Measurements from ENCODE around the gene LRRC18. TPM values are rescaled to one million over a fixed set of nuclear protein-coding genes. Genes with fewer than 3 reads are reported as not detected.

The LRRC18 gene
- total RNA-seq, 4 donors from 2014 or later = 0.21 TPM; not detected in 3

DNA sequence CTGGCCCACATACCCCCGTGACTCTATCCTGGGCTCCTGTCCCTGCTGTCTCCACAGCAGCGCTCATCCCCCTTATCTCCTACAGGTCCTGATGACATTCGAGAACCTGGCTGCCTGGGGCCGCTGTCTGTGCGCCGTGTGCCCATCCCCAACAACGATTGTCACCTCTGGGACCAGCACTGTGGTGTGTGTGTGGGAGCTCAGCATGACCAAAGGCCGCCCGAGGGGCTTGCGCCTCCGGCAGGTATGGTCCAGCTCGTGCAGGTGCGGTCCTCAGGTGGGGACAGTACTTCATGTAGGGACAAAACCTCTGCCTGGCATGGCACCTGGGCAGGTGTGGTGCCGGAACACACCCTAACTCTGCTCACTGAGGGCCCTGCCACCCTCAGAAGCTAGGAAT is 30.4 kb upstream of the LRRC18 start:
- H3K36me3 ChIP-seq = no peaks in the 10 kb centered on the region
- no peaks in the 10 kb centered on the region for H3K9me3 ChIP-seq
- no peak overlapping the region for H3K27ac ChIP-seq
- TF ChIP-seq, protein P1, sequence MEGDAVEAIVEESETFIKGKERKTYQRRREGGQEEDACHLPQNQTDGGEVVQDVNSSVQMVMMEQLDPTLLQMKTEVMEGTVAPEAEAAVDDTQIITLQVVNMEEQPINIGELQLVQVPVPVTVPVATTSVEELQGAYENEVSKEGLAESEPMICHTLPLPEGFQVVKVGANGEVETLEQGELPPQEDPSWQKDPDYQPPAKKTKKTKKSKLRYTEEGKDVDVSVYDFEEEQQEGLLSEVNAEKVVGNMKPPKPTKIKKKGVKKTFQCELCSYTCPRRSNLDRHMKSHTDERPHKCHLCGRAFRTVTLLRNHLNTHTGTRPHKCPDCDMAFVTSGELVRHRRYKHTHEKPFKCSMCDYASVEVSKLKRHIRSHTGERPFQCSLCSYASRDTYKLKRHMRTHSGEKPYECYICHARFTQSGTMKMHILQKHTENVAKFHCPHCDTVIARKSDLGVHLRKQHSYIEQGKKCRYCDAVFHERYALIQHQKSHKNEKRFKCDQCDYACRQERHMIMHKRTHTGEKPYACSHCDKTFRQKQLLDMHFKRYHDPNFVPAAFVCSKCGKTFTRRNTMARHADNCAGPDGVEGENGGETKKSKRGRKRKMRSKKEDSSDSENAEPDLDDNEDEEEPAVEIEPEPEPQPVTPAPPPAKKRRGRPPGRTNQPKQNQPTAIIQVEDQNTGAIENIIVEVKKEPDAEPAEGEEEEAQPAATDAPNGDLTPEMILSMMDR (IDR thresholded peaks at IDR 0.05) = no peak
- no peak for TF ChIP-seq POLR2A (IDR thresholded peaks at IDR 0.05)
- intact Hi-C loops (cut with DNase I; ENCODE audit: low total_unique reads) = no loop called here
- H3K27me3 ChIP-seq = no peaks in the 10 kb centered on the region
- H3K4me3 ChIP-seq = no peak overlapping the region
- DNase-seq = no peak
- no peaks in the 10 kb centered on the region for H3K4me1 ChIP-seq

DNA sequence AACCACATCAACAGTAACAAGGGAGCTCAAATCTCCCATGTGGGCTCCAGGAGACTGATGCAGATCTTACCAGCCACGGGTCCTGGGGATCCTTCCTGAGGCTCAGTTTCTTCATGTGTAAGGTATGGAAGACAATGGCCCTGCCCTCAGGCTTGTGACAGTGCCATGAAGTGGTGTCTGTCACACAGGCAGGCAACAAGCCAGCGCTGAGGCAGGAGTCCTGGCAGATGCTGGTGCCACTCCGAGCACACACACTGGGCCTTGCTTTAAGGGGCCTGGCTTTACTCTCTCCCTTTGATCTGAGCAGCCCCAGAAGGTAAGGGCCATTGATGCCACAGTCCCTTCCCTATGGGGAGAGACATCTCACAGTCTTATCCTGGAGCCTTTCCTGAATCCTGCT is 28.4 kb upstream of the LRRC18 start:
- no peaks in the 10 kb centered on the region for H3K36me3 ChIP-seq
- TF ChIP-seq, protein P1 (IDR thresholded peaks at IDR 0.05) = no peak
- no peak for TF ChIP-seq POLR2A (IDR thresholded peaks at IDR 0.05)
- no peak overlapping the region for H3K4me3 ChIP-seq
- H3K27ac ChIP-seq = no peak overlapping the region
- no peak for DNase-seq
- no peaks in the 10 kb centered on the region for H3K4me1 ChIP-seq
- intact Hi-C loops (cut with DNase I; ENCODE audit: low total_unique reads) = no loop called here
- H3K9me3 ChIP-seq = no peaks in the 10 kb centered on the region
- no peaks in the 10 kb centered on the region for H3K27me3 ChIP-seq

DNA sequence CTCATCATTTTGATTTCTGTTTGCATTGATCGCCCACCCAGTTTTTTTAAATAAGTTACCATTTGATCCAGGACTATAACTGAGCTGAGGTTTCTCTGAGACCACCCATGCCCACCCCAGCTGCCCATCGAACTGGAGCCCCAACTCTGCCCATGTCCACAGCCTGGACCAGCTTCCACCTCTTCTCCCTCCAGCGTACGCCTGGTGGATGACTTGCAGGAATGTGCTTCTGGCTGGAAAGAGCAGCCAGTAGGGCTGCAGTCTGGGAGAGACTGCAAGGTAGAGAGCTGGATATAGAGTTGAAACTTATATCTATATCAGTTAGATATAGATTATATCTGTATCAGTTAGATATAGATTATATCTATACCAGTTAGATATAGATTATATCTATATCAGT is 25.8 kb upstream of the LRRC18 start:
- Histone ChIP-seq H3K9me3 (no peaks in the 10 kb centered on the region), H3K36me3 (no peaks in the 10 kb centered on the region), H3K4me1 (no peaks in the 10 kb centered on the region), H3K4me3 (no peak overlapping the region), H3K27me3 (no peaks in the 10 kb centered on the region), H3K27ac (no peak overlapping the region)
- no peak for DNase-seq
- TF ChIP-seq POLR2A (IDR thresholded peaks at IDR 0.05) = no peak
- TF ChIP-seq, protein P1 (IDR thresholded peaks at IDR 0.05) = no peak
- intact Hi-C loops (cut with DNase I; ENCODE audit: low total_unique reads) = no loop called here

DNA sequence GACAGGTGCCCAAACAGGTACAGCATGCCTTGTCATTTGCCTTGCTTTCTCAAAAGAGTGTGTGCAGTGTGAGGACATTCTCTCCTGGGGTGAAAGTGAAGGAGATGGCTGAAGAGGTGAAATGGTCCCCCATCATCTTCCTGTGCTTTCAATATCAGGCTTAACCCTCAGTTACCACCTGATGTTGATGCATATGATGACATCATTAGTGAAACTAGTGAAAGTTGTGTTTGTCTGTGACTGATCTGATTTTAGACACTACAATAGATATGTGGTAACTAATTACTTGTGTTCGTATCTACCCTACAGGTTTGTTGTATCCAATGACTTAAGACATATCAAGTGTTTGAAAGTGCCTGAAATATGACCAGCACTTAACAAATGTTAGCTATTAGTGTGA is 24.4 kb upstream of the LRRC18 start:
- TF ChIP-seq POLR2A (IDR thresholded peaks at IDR 0.05) = no peak
- TF ChIP-seq, protein P1 (IDR thresholded peaks at IDR 0.05) = no peak
- no peaks in the 10 kb centered on the region for H3K9me3 ChIP-seq
- H3K4me3 ChIP-seq = no peak overlapping the region
- no peak for DNase-seq
- no peaks in the 10 kb centered on the region for H3K4me1 ChIP-seq
- no peaks in the 10 kb centered on the region for H3K36me3 ChIP-seq
- H3K27ac ChIP-seq = no peak overlapping the region
- no peaks in the 10 kb centered on the region for H3K27me3 ChIP-seq
- intact Hi-C loops (cut with DNase I; ENCODE audit: low total_unique reads) = no loop called here

DNA sequence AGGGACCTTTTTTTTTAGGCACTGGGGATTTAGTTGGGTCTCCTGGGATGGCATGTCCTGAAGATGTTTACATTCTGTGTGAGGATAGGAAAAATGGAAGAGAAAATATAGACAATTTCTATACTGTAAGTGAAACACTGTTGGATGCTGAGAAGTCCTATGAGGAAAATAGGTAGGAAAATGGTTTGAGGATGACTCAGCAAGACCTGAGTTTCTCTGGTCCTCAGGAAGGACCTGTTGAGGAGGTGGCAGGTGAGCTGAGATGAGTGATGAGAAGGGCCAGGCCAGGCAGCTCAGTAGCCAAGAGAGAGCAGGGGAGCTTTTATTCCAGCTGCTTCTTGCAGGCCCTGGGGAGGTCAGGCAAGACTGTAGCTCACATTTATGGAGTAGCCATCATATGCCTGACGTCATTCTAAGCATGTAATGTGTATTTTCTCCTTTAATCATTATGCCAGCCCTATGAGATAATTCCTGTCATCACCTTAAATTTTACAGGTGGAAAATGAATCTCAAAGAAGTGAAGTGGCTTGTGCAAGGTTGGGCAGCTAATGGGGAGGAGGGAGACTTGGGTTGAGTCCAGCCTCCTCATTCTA is 19.1 kb upstream of the LRRC18 start:
- Histone ChIP-seq H3K4me1 (no peaks in the 10 kb centered on the region), H3K36me3 (no peaks in the 10 kb centered on the region), H3K27ac (no peak overlapping the region), H3K9me3 (no peaks in the 10 kb centered on the region), H3K4me3 (no peak overlapping the region), H3K27me3 (no peaks in the 10 kb centered on the region)
- DNase-seq = no peak
- TF ChIP-seq, protein P1 (IDR thresholded peaks at IDR 0.05) = no peak
- TF ChIP-seq POLR2A (IDR thresholded peaks at IDR 0.05) = no peak
- intact Hi-C loops (cut with DNase I; ENCODE audit: low total_unique reads) = no loop called here

Measured in uterus (tissue), 4 donors.